ENCODE data around the gene TMEM156. TPM values are rescaled to one million over a fixed set of nuclear protein-coding genes. Genes with fewer than 3 reads are reported as not detected.

TMEM156 gene
- total RNA-seq, 2 experiments from 2014 or later, result 18.4 TPM

- Mint-ChIP-seq H3K9me3 (no peaks in the 10 kb centered on the region), H3K36me3 (ENCODE audit: low read depth) (peaks cover 7% of the 10 kb centered on the region), H3K27ac (peak overlapping the region; percentile 18), H3K4me1 (ENCODE audit: low read depth) (peaks cover 36% of the 10 kb centered on the region), H3K4me3 (peak overlapping the region; percentile 21), H3K27me3 (no peaks in the 10 kb centered on the region)
- Histone ChIP-seq H3K27me3 (ENCODE audit: control insufficient read depth in 1 of 2, insufficient read depth in 2 of 2, low read length in 2 of 2) (no peaks in the 10 kb centered on the region), H3K36me3 (ENCODE audit: insufficient read depth, low read length) (no peaks in the 10 kb centered on the region), H3K9me3 (ENCODE audit: control insufficient read depth in 1 of 2, insufficient read depth in 1 of 2, low read length in 2 of 2) (no peaks in the 10 kb centered on the region), H3K4me1 (ENCODE audit: insufficient read depth, low read length) (peaks cover 20% of the 10 kb centered on the region), H3K27ac (ENCODE audit: low read depth in 1 of 2, low read length in 2 of 2) (no peak overlapping the region), H3K4me3 (ENCODE audit: low read length) (no peak overlapping the region)
- DNase-seq (no peak), ATAC-seq (ENCODE audit: poor library complexity) (no peak)
- ChIA-PET CTCF (no interaction called here), POLR2A (interaction anchor here (1.0 kb wide), 1 partner anchor 12 kb away, joined by 3 read pairs; no protein-coding TSS in a partner anchor)
- intact Hi-C loops (cut with DNase I, micrococcal nuclease), result loop anchor here in 1 of 2 experiments (5.0 to 10.0 kb wide), 4 partner anchors 140 to 1358 kb away; partner anchors contain the start of genes LIAS, RELL1, RPL9 and UGDH
- TF ChIP-seq, protein P1, sequence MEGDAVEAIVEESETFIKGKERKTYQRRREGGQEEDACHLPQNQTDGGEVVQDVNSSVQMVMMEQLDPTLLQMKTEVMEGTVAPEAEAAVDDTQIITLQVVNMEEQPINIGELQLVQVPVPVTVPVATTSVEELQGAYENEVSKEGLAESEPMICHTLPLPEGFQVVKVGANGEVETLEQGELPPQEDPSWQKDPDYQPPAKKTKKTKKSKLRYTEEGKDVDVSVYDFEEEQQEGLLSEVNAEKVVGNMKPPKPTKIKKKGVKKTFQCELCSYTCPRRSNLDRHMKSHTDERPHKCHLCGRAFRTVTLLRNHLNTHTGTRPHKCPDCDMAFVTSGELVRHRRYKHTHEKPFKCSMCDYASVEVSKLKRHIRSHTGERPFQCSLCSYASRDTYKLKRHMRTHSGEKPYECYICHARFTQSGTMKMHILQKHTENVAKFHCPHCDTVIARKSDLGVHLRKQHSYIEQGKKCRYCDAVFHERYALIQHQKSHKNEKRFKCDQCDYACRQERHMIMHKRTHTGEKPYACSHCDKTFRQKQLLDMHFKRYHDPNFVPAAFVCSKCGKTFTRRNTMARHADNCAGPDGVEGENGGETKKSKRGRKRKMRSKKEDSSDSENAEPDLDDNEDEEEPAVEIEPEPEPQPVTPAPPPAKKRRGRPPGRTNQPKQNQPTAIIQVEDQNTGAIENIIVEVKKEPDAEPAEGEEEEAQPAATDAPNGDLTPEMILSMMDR (IDR thresholded peaks at IDR 0.05), result no peak
Observed at GRCh38 chr4:39042366-39042765, 10.2 kb upstream of the TMEM156 start.

DNA sequence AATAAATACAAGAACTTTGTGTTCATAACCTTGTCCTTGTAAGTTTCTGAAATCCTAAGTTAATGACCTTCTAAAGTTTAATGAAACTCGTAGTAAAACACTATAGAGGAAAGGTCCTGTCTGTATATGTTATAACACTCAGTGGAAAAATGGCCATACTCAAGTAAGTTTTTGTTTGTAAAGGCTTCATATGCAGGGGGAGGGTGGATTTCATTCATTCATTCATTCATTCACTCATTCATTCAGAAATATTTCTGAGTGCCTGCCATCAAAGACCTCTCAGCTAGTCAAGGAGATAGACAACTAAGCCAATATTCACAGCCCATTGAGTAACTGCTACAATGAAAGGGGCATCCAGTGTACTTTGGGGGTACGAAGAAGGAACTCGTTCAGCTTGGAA lies 6.9 kb upstream of the TMEM156 start:
- ChIA-PET POLR2A (no interaction called here), CTCF (no interaction called here)
- Histone ChIP-seq H3K4me3 (ENCODE audit: low read length) (no peak overlapping the region), H3K4me1 (ENCODE audit: insufficient read depth, low read length) (peaks cover 9% of the 10 kb centered on the region), H3K9me3 (ENCODE audit: control insufficient read depth in 1 of 2, insufficient read depth in 1 of 2, low read length in 2 of 2) (no peaks in the 10 kb centered on the region), H3K27me3 (ENCODE audit: control insufficient read depth in 1 of 2, insufficient read depth in 2 of 2, low read length in 2 of 2) (no peaks in the 10 kb centered on the region), H3K27ac (ENCODE audit: low read depth in 1 of 2, low read length in 2 of 2) (no peak overlapping the region), H3K36me3 (ENCODE audit: insufficient read depth, low read length) (no peaks in the 10 kb centered on the region)
- ATAC-seq (ENCODE audit: poor library complexity), result no peak
- H3K27me3 Mint-ChIP-seq, result no peaks in the 10 kb centered on the region
- TF ChIP-seq, protein P1 (IDR thresholded peaks at IDR 0.05), result no peak
- H3K9me3 Mint-ChIP-seq, result no peaks in the 10 kb centered on the region
- H3K4me1 Mint-ChIP-seq (ENCODE audit: low read depth), result peaks cover 15% of the 10 kb centered on the region
- H3K27ac Mint-ChIP-seq, result no peak overlapping the region
- H3K36me3 Mint-ChIP-seq (ENCODE audit: low read depth), result peaks cover 3% of the 10 kb centered on the region
- intact Hi-C loops (cut with DNase I, micrococcal nuclease), result no loop called here
- no peak for DNase-seq
- no peak overlapping the region for H3K4me3 Mint-ChIP-seq

DNA sequence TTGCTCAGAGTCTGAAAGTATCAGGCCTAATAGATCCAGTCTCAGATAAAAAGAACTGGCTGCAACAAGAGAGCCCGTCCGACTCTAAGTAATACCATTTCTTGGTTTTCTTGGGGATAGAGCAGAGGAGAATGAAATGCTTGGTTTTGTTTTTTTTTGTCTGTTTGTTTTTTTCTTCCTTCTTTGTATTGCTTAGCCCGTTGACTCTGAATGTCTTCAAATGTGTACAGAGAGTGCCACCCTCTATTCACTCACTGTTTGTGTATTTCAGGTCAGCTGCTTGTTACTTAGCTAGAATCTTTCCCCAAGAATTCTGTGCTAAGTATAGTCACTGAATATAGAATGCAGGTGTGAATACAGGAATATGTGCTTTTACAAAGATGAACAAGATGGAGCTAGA lies 5.7 kb upstream of the TMEM156 start:
- H3K27ac Mint-ChIP-seq, result no peak overlapping the region

More for the DNA sequence above, 5.7 kb upstream of the TMEM156 start:
- TF ChIP-seq, protein P1 (IDR thresholded peaks at IDR 0.05), result no peak
- no peaks in the 10 kb centered on the region for H3K9me3 ChIP-seq (ENCODE audit: control insufficient read depth in 1 of 2, insufficient read depth in 1 of 2, low read length in 2 of 2)
- Mint-ChIP-seq H3K4me1 (ENCODE audit: low read depth) (peaks cover 15% of the 10 kb centered on the region), H3K27me3 (no peaks in the 10 kb centered on the region), H3K9me3 (no peaks in the 10 kb centered on the region), H3K4me3 (no peak overlapping the region), H3K36me3 (ENCODE audit: low read depth) (no peaks in the 10 kb centered on the region)
- H3K36me3 ChIP-seq (ENCODE audit: insufficient read depth, low read length), result no peaks in the 10 kb centered on the region
- DNase-seq (no peak), ATAC-seq (ENCODE audit: poor library complexity) (no peak)
- no peak overlapping the region for H3K27ac ChIP-seq (ENCODE audit: low read depth in 1 of 2, low read length in 2 of 2)
- H3K27me3 ChIP-seq (ENCODE audit: control insufficient read depth in 1 of 2, insufficient read depth in 2 of 2, low read length in 2 of 2), result no peaks in the 10 kb centered on the region
- intact Hi-C loops (cut with DNase I, micrococcal nuclease), result no loop called here
- CTCF ChIA-PET, result no interaction called here
- POLR2A ChIA-PET, result no interaction called here
- no peak overlapping the region for H3K4me3 ChIP-seq (ENCODE audit: low read length)
- H3K4me1 ChIP-seq (ENCODE audit: insufficient read depth, low read length), result peaks cover 6% of the 10 kb centered on the region
